Neural crest cell (in vitro differentiated cells): ENCODE data around the gene HCLS1. TPM values are rescaled to one million over a fixed set of nuclear protein-coding genes. Genes with fewer than 3 reads are reported as not detected.
"Not testable (repeated sequence)": the region's sequence is repeated elsewhere in the genome, so short reads cannot be mapped to it uniquely, and the experiment has no call there.

ENCODE experiments used
- DNase-seq: peaks from one replicate; pipeline ENCODE4 v3.0.0; 2021; ENCODE audit warnings: low read depth, mixed read lengths, low spot score
- H3K27ac Mint-ChIP-seq: one replicate; pipeline ENCODE4 v1.8.0; 2021; ENCODE audit warnings: mild to moderate bottlenecking, mixed read lengths; ENCODE audit not compliant: unreplicated experiment
- H3K27me3 Mint-ChIP-seq: 2 replicates; pipeline ENCODE4 v1.8.0; 2021; ENCODE audit warnings: low read depth, mild to moderate bottlenecking, mixed read lengths
- H3K36me3 Mint-ChIP-seq: 2 replicates; pipeline ENCODE4 v1.8.0; 2021; ENCODE audit warnings: low read depth, mild to moderate bottlenecking, mixed read lengths
- H3K4me1 Mint-ChIP-seq: 2 replicates; pipeline ENCODE4 v1.8.0; 2021; ENCODE audit warnings: mixed read lengths
- H3K4me3 Mint-ChIP-seq: one replicate; pipeline ENCODE4 v1.8.0; 2021; ENCODE audit warnings: mild to moderate bottlenecking, mixed read lengths
- H3K9me3 Mint-ChIP-seq: 2 replicates; pipeline ENCODE4 v1.8.0; 2021; ENCODE audit warnings: mixed read lengths
- CTCF ChIP-seq: fragments of 200-600 bp; sonication (generic); conservative IDR thresholded peaks from 2 replicates; pipeline ENCODE4 v1.5.0; 2021; ENCODE audit warnings: antibody characterized with exemption, mild to moderate bottlenecking
- total RNA-seq: library from RNA; stranded (reverse); gene quantifications from 2 replicates; pipeline ENCODE4 v1.2.1, GENCODE V29; 2021

Gene HCLS1
- total RNA-seq, 1 donor from 2014 or later = 0.54 TPM

GRCh38 chr3:121595765-121596406 is 64.8 kb downstream of the HCLS1 start:
- no peak for TF ChIP-seq CTCF
- Mint-ChIP-seq H3K9me3 (no peaks in the 10 kb centered on the region), H3K27me3 (peaks cover 23% of the 10 kb centered on the region), H3K27ac (no peak overlapping the region), H3K4me3 (no peak overlapping the region), H3K36me3 (no peaks in the 10 kb centered on the region), H3K4me1 (no peaks in the 10 kb centered on the region)
- no peak for DNase-seq

GRCh38 chr3:121594850-121595249 is 65.9 kb downstream of the HCLS1 start:
- Mint-ChIP-seq H3K4me3 (no peak overlapping the region), H3K27me3 (peaks cover 23% of the 10 kb centered on the region), H3K4me1 (no peaks in the 10 kb centered on the region), H3K27ac (no peak overlapping the region), H3K36me3 (no peaks in the 10 kb centered on the region), H3K9me3 (no peaks in the 10 kb centered on the region)
- no peak for DNase-seq
- no peak for TF ChIP-seq CTCF

GRCh38 chr3:121593806-121594205 is 66.9 kb downstream of the HCLS1 start:
- H3K9me3 Mint-ChIP-seq, H3K4me3 Mint-ChIP-seq, H3K4me1 Mint-ChIP-seq, H3K27ac Mint-ChIP-seq, DNase-seq, H3K36me3 Mint-ChIP-seq: not testable (repeated sequence)
- peaks cover 23% of the 10 kb centered on the region for H3K27me3 Mint-ChIP-seq

GRCh38 chr3:121592856-121593702 is 67.6 kb downstream of the HCLS1 start, which contains the start of gene FBXO40:
Gene FBXO40 (plus strand): TSS chr3:121593379. CDS start chr3:121620576, 27,197 bp downstream.
- Mint-ChIP-seq H3K27me3 (peaks cover 23% of the 10 kb centered on the region), H3K4me3 (no peak within 1 kb of the TSS), H3K4me1 (no peaks in the 10 kb centered on the region), H3K9me3 (no peaks in the 10 kb centered on the region), H3K36me3 (no peaks in the 10 kb centered on the region), H3K27ac (no peak within 1 kb of the TSS)
- no peak for DNase-seq
- TF ChIP-seq CTCF = no peak

GRCh38 chr3:121584418-121584817 is 76.3 kb downstream of the HCLS1 start:
- H3K27ac Mint-ChIP-seq = no peak overlapping the region
- no peak for TF ChIP-seq CTCF
- H3K36me3 Mint-ChIP-seq = no peaks in the 10 kb centered on the region
- H3K4me1 Mint-ChIP-seq = no peaks in the 10 kb centered on the region
- DNase-seq = no peak
- H3K4me3 Mint-ChIP-seq = no peak overlapping the region
- no peaks in the 10 kb centered on the region for H3K9me3 Mint-ChIP-seq
- peaks cover 14% of the 10 kb centered on the region for H3K27me3 Mint-ChIP-seq

- Mint-ChIP-seq H3K27me3 (peaks cover 14% of the 10 kb centered on the region), H3K9me3 (no peaks in the 10 kb centered on the region), H3K36me3 (no peaks in the 10 kb centered on the region), H3K4me3 (no peak overlapping the region), H3K27ac (no peak overlapping the region), H3K4me1 (no peaks in the 10 kb centered on the region)
- TF ChIP-seq CTCF = no peak
- no peak for DNase-seq
Observed at GRCh38 chr3:121581691-121582090, 79.0 kb downstream of the HCLS1 start.
